ENCODE measurements around the gene PSMA5.
"Not testable (repeated sequence)": the region's sequence is repeated elsewhere in the genome, so short reads cannot be mapped to it uniquely, and the experiment has no call there.

Gene PSMA5

DNA sequence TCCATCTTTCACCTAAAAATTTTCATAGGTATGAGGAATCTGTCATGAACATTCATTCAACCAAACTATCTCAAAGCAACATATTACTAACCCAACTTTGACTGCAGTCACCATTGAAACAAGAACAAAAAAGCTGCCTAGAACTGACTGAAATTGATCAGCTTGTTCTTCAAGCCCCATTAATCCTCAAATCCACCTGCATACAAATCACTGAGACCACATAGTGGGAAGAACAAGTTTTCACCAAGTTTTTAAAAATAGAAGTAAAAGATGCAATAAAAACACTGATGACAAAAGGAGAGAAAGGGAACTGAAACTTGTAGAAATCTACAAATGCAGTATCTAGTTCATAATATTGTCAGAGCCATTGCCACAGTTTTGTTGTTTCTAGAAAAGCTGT is 34.6 kb downstream of the PSMA5 start:
- no peak for DNase-seq

- no peak for DNase-seq
Observed at GRCh38 chr1:109391157-109391556, 35.1 kb downstream of the PSMA5 start.

GRCh38 chr1:109389638-109390341 is 36.5 kb downstream of the PSMA5 start:
- DNase-seq, result no peak

DNA sequence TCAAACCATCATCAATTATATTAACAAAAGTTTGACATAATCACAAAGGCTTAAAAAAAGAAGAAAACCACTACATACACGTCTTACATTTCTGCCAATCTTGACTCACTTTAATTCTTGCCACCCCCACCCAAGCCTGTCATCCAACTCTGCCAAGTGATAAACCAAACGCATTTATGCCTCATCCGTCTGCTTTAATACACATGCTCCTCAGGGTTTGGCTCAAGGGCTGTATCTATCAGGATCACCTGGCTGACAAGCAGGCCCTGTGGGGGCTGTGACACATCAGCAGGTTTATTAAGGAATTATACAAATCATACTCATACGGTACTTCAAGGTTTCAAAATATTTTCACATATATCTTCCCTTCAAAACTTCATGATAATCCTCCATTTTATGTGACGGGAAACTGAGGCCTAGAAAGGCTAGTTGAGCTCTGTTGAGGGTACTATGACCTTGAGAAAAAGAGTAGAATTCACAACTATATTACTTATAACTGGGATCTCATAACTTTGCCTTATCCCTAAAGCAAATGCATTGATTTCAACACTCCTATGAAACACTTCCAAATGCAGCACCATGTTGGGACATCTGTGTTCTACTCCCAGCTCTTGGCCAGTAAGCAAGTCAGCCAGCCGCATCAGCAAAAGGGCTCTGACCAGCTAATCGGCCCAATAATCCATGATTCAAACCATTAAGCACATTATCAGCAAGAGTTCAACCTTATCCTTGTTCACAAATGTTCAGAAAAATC is 37.2 kb downstream of the PSMA5 start:
- no peak for DNase-seq

DNA sequence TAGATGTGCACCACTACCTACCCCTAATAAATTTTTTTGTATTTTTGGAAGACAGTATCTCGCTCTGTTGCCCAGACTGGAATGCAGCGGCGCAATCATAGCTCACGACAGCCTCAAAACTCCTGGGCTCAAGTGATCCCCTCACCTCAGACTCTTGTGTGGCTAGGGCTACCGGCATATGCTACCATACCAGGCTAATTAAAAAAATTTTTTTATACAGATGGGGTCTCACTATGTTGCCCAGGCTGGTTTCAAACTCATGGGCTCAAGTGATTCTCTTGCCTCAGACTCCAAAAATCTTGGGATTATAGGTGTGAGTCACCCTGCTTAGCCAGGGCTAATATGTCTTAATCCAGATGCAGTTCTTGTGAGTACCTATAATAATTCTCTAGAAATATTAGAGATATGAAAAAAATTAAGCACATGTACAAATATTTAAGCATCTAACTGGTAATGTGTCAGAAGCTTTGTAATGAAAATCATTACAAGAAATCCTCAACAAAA is 38.0 kb downstream of the PSMA5 start:
- DNase-seq, result no peak

DNA sequence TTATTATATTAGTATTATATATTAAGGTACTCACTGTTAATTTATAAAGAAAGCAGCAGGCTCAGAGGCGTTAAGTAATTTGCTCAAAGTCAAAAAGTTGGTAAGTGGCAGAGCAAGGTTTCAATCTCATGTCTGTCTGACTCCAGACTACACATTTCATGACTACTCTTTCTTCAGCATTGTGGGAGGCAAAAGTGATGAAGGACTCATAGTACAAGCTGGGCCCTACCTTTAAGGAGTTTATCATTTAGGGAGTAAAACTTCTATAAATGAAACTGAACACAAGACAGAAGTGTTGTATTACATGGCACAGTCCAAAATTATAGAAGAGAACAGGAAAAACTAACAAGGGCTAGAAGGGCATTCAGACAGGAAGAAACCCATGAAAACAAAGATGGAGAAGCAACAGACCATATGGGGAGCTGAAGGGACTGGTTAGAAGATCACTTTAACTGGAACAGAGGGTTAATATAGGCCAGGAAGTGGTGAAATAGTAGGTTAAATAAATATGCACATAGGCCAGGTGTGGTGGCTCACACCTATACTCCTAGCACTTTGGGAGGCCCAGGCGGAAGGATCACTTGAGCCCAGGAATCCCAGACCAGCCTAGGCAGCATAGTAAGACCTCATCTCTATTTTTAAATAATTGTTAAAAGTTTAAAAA is 40.1 kb downstream of the PSMA5 start:
- DNase-seq, result no peak

DNA sequence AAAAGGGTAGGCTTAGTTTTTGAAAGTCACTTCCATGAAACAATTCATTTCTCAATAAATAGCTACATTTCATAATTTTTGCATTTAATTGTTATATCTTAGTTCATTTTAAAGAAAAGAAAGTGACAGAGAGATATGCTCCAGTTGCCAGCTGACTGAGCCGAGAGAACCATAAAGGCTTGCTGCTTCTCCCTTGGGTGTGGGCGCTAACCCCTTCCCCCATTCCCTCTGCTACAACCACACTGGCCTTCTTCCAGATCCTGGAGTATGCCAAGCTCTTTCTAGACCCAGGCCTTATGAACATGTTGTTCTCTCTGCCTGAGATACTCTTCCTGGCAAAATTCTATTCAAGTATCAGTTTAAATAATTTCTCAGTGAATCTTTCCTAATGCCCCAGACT is 40.8 kb downstream of the PSMA5 start:
- DNase-seq, result no peak

DNA sequence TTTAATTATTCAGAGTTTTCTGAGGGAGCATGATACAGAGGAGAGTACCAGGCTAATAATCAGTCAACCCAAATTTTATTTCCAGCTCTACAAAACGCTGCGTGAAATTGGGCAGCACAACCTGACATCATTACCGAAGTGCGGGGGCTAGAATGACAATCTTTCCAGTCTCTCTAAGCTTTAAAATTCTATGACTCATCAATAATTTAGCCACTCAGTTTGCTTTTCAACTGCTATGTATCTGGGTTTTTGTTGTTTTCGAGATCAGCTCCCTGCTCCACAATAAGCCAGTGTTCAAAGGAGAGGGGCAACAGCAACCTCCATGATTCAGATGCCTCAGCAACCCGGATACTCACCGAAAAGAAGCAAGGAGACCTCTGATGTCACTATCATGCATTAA is 42.4 kb downstream of the PSMA5 start:
- DNase-seq, result no peak

DNA sequence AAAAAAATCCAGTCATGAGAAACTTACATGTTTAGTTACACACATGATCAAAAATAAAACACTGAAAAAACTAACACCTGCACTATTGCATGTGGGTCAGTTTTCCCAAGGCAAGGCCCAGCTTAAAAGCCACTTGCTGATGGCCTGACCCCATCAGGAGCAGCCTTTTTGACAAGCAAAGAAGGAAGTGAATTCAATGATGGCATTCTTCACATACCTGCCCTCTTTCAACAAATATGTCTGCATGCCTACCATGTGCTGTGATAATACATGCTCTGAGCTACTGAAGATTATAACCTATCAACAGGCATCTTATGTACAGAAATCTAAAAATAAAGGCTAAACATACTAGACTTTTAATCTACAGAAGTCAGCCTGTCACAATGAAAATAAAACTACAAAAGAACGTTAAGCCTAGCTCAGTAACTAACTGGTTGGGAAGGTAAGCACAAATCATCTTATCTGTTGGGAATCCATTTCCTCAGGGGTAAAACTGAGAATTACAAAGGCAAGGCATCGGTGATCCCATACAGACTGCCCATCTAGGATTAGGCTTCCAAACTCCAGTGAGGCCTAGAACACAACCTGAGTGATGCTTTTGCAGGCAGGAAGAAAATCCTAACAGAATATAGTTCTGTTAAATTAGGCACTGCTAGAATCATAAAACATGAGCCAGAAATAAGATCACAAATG is 43.0 kb downstream of the PSMA5 start:
- DNase-seq, result no peak

DNA sequence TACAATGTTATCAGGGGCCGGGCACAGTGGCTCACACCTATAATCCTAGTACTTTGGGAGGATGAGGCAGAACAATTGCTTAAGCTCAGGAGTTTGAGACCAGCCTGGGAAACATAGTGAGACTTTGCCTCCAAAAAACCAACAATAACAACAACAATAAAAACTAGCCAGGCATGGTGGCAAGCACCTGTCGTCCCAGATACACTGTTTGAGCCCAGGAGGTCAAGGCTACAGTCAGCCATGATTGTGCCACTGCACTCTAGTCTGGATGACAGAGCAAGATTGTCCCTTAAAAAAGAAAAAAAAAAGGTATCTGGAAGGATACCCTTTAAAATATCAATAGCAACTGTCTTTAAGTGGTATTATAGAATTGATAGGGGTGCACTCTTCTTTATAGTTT is 44.7 kb downstream of the PSMA5 start:
- DNase-seq, result no peak

- no peak for DNase-seq
Observed at GRCh38 chr1:109379907-109380306, 46.3 kb downstream of the PSMA5 start.

- DNase-seq, result no peak
Observed at GRCh38 chr1:109379422-109379821, 46.8 kb downstream of the PSMA5 start.

GRCh38 chr1:109377698-109378097 is 48.5 kb downstream of the PSMA5 start:
- no peak for DNase-seq

- not testable (repeated sequence) for DNase-seq
Observed at GRCh38 chr1:109373696-109374095, 52.6 kb downstream of the PSMA5 start.

GRCh38 chr1:109373126-109373525 is 53.1 kb downstream of the PSMA5 start:
- DNase-seq, result no peak

DNA sequence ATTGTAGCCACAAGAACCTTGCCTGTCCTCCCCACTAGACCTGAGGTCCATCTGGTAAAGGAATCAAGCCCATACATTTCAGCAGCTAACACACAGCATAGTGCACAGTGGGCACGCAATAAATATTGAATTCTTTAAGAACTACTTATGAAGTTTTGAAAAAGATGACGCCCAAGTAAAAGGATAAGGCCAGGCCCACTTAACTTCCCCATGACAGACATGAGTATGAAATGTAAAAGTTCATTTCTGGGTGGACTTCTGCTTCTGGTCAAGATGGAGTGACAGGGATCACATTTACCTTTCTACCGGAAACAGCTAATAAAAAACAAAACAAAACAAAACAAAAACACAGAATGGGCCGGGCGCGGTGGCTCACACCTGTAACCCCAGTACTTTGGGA is 54.0 kb downstream of the PSMA5 start:
- DNase-seq, result no peak

DNA sequence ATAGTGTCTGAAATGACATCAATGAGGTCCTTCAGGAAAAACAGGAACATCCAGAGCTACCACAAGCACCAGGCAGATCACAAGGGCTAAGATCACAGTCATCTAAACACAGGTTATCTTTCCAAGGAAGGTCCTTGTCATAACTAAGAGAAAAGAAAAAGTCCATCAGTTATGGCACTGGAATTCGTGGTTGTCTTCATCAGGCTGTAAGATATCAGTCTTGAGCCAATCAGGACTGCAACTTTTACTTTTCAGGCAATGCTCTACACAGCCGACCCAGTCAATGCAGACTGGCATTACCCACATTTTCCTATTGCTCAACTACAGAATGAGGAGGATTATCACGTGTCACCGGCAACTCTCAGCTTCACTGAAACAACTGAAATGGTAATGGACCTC is 54.9 kb downstream of the PSMA5 start:
- no peak for DNase-seq

GRCh38 chr1:109370712-109371340 is 55.4 kb downstream of the PSMA5 start:
- DNase-seq, result no peak

- DNase-seq, result no peak
Observed at GRCh38 chr1:109369167-109369746, 57.0 kb downstream of the PSMA5 start.

DNA sequence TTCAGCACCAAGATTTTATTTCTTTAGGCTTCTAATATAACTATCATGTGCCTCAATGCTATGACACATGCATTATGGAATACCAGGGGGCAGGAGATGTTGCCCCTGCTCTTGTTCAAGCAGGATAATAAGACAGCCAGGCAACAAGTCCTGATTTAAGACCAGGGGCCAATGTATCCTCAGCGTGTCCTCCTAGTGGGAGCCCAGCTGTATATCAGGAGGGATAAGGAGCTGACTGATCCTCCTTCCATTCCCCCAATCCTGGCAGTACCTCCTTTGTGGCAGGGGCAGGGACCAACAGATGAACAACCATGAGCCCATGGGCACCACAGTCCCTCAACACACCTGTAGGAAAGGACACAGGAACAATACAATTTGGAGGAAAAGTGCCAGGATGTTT is 57.8 kb downstream of the PSMA5 start:
- DNase-seq, result no peak

GRCh38 chr1:109367626-109368025 is 58.6 kb downstream of the PSMA5 start:
- DNase-seq, result no peak

DNA sequence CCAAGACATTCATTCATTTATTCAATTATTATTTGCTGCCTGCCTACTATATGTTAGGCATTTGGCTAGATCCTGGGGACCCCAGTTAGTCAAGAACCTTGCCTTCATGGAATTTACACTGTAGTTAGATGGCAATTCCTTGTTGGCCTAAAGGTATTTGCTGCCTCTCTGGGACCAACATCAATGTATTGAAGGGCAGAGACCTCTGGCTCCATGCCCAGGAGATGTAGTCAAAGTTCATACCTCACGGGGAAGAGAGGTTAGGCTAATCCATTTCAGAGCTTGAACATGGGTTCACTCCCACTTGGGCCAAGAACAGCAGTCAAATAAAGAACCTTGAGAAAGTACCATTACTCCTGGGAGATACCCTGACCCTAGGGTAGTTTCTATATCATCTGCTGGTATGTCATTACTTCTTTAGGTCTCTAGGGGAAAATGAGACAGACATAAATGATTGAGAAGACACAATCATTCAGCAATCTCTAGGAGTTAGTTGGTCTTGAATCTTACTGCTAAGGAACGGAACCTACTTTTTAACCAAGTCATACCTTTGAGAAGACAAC is 60.5 kb downstream of the PSMA5 start:
- no peak for DNase-seq
